HG03342 (cell line): ENCODE results near the gene PARD3B.
A peak's percentile ranks its signal among the peaks of the same experiment; 100 is the strongest.
"Not testable (repeated sequence)": the region's sequence is repeated elsewhere in the genome, so short reads cannot be mapped to it uniquely, and the experiment has no call there.

ENCODE experiments used
- ATAC-seq: cut with Tn5 transposase; IDR thresholded peaks from one replicate; pipeline ENCODE4 v1.9.1; 2021; ENCODE audit warnings: mild to moderate bottlenecking, moderate library complexity; ENCODE audit not compliant: unreplicated experiment

Gene PARD3B

GRCh38 chr2:204538182-204539018, 6.9 kb upstream of the PARD3B start:
- ATAC-seq: no peak

DNA sequence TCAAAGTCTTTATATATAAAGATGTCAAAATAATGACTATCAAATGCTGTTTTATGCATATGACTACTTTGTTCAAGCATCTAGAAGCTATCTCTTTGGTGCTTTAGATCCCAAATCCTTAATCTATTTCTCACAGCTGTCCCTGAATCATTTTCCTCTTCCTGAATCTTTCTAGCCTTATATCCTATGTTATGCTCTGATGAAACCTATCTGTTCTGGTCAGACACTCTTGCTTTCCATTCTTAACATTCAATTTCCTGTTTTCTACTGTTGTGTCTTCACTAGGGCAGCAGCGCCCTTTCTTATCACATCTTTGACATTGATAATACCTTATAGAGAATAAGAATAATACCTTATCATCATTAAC, 6.3 kb upstream of the PARD3B start:
- ATAC-seq: no peak

GRCh38 chr2:204541637-204542036, 3.6 kb upstream of the PARD3B start:
- ATAC-seq: no peak

DNA sequence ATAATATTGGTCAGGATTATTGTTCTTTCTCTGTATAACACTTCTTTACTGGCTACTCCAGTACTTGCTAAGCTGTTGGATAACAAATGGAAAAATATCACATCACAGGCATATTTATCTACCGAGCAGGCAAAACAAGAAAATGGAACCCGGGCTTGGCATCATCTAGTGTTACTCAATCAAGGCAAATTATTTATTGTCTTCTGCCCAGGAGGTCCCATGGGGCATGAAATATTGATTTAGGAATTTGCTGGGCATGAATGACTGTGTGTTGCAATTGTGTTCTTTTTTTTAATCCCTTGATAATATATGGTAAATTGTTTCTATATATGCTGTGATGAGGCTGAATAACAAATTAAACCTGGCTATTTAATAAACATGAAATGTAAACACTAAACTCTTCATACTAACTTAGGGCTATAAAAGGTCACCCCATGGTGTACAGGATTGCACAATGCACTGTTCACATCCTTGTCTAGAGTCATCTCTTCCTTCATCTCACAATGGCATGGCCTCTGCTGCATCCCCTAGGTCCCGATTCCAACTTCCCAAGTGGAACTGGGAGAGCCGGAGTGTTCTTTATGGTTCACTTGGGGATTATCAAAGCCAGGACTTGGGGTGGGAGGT, 2.2 kb upstream of the PARD3B start:
- ATAC-seq: no peak

GRCh38 chr2:204545861-204546735, 823 bp downstream of the PARD3B start:
- ATAC-seq: peak; percentile 16

DNA sequence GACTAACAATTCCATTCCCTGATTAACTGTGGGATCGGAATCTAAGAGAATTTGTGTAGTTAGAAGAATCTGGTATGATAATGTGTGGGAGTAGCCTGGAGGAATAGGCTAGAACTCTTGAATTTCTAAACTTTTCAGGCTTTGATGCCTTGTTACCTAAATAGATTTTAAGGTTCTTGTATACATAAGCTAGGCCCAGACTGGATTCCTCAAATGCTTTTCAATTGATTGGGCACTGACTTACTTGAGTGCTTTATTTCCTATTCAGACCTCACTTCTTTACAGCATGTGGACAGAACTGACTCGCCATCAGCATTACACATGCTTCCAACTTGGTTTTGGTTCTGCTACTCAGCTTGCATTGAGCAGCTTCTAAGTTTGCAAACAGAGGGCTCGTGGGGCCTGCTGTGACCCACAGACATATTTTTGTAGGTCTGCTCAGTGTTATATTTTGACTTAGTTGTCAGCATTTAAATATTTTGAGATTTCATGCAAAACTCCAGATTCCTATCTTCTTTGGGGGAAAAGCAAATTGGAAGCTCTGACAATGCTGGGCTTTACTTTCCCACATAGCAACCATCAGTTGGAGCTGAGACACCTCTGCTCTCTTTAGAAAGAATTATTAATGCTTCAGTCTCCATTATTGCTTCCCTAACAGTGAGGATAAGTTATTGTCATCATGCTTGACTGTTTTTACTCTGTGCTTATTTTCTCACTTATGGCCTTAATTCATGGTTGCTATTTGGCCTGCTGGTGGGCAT, 5.7 kb downstream of the PARD3B start:
- no peak for ATAC-seq

- no peak for ATAC-seq
These were observed 6.2 kb downstream of the PARD3B start for GRCh38 chr2:204551512-204551863.

DNA sequence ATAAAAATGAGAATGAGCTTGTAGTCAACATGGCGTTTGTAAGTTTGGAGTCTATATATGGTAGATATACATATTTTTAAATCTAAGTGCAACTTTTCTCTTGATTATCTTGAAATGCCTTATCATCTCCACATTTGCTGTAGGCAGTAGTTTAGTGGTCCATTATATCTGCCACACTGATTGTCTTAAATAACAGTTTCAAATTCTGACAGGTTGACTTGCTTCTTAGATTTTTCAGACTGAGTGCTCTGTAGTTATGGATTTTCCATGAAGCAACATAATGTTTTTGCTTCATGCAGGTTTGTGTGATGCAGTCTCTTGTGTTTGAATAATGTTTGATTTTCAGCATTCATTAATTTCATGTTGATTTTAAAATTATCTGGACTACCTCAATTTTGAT, 12.3 kb downstream of the PARD3B start:
- ATAC-seq: no peak

DNA sequence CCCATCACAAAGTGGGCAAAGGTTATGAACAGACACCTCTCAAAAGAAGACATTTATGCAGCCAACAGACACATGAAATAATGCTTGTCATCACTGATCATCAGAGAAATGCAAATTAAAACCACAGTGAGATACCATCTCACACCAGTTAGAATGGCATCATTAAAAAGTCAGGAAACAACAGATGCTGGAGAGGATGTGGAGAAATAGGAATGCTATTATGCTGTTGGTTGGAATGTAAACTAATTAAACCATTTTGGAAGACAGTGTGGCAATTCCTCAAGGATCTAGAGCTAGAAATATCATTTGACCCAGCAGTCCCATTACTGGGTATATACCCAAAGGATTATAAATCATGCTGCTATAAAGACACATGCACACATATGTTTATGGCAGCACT, 14.1 kb downstream of the PARD3B start:
- not testable (repeated sequence) for ATAC-seq

DNA sequence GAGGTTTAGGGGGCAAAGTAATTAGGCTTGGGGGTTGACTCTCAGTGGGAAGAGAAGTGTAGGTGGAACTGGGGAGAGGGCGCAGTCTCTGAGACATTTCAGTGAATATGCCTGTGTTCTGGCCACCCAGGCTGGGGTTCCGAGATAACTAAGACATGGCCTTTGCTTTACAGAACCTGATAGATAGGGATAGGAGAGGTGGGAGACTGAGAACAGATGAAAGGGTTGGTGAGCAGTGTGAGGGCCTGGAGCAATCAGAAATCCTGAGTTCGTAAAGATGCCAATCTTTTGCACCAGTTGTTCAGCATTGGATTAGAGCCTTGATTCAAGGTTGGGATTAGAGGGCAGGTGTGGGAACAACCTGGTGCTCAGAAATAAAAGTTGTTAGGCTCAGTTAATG, 15.6 kb downstream of the PARD3B start:
- no peak for ATAC-seq

GRCh38 chr2:204561771-204562170, 16.5 kb downstream of the PARD3B start:
- ATAC-seq: no peak

DNA sequence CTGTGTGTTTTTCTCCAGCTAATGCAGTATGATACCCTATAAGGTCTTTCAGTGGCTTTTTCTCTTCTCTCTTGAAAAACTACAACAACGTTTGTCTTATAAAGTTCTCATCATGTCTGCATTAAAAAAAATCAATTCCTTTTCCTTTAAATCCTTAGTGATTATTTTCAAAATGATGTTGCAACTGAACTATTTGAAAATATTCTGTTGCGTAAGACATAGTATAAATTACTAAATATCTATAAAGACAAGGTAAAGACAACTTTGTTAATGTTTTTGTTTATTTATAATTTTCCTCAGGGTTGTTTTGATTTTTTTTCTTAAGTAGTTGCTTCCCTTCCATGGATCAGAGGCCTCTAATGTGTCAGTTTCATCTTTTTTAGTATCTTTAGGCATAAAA, 21.2 kb downstream of the PARD3B start:
- no peak for ATAC-seq

GRCh38 chr2:204570421-204570820, 25.1 kb downstream of the PARD3B start:
- ATAC-seq: no peak

DNA sequence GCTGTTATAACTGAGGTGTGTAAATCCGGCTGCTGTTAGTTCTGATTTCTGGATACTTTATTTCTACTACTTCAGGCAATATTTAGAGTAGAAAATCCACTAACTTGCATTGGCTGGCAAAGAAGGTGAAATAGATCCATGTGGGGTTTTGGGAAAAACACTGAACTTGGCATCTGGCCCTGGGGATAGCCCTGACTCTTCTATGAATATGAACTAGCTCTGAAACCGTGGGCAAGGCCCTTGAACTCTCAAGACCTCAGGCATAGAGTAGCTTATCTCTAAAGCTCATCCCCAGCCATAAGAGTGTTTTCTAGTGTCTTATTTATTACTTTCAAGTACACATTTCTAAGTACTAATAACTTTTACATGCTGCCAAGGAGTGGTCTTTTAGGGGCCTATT, 25.8 kb downstream of the PARD3B start:
- no peak for ATAC-seq

DNA sequence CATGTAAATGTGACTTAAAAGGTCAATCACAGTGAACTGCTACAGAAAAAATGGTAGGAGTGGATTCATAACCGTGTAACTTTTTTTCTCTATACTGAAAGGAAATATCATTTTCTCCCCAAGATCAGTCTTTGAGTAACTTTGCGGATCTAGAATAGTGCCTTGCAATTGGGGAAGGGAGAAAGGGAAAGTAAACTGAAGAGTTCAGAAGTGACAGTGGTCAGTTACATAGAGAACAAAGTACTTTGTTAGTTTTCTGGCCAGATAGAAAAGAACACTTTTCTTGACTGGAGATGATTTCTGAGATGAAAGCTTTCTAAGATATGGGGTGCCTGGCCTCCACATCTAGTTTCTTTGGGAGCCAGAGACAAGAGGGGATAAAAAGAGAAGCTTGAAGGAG, 26.6 kb downstream of the PARD3B start:
- no peak for ATAC-seq

DNA sequence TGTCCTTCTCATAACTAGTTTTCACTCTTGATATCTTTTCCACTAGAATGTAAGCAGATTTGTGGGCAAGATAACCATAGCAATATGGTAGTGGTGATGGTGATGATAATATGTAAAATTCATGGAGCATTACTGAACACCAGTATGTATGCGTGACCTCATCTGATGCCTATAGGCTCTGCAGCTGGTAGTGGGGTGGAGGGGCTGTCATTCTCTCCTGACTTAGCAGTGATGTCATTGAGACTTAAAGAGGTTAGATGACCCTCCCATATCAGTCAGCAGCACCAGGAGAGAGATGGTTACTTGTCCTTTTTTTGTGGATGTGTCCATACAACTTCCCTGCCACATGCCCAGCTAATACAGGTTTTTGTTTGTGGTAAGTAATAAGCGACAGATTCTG, 27.9 kb downstream of the PARD3B start:
- ATAC-seq: no peak

DNA sequence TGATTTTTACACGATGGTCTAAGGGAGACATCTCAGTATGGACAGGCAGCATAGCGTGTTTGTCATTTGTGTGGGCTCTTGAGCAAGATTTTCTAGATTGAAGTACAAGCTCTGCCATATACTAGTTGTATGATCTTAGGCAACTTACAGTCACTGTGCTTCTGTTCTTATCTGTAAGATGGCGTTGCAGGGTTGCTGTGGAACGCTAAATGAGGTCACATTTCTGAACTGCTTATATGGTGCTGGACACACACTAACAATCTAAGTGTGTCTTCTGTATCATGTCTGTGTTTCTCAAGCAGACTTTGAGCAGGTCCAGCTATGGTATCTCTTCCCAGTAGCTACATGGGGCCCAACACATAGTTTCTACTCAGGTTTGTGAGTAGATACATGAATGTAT, 29.2 kb downstream of the PARD3B start:
- ATAC-seq: no peak

DNA sequence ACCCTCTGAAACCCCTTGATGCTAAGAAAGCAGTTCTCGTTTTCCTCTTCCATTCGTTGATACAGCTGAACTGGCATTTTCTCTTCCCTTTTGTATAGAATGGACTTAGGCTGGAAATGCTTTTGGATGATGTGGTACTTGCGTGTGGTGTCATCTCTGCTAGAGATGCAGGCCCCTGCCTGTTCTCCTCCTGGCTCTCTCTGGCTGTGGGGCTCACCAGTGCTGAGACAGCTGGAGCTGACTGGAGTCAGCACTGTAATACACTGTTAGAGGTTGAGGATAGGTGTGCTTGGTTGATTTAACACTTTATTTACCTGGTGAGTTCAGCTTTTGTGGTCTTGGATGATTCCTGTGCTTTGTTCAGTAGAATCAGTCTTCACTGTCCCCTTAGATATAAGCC, 30.2 kb downstream of the PARD3B start:
- ATAC-seq: no peak

GRCh38 chr2:204576362-204576979, 31.2 kb downstream of the PARD3B start:
- no peak for ATAC-seq

- no peak for ATAC-seq
These were observed 33.8 kb downstream of the PARD3B start for GRCh38 chr2:204578928-204579598.
